NCI-H146 treated with DMSO at 0.1 percent for 48 hours (cell line): ENCODE data around the gene MMS19.
"Not testable (repeated sequence)": the region's sequence is repeated elsewhere in the genome, so short reads cannot be mapped to it uniquely, and the experiment has no call there.

Source experiments
- DNase-seq: peaks from one replicate; lab custom pipeline; 2025; ENCODE audit not compliant: unreplicated experiment; lab: John Stamatoyannopoulos, UW

MMS19 gene

GRCh38 chr10:97498076-97498840 is at the start of gene MMS19:
MMS19 (minus strand) TSS chr10:97498422; CDS start chr10:97498384, 38 bp downstream.
- peak; percentile 96 for DNase-seq

GRCh38 chr10:97547962-97548361 is 49.7 kb upstream of the MMS19 start:
- no peak for DNase-seq

GRCh38 chr10:97547271-97547600 is 49.0 kb upstream of the MMS19 start:
- DNase-seq, result no peak

GRCh38 chr10:97546456-97547270 is 48.4 kb upstream of the MMS19 start:
- no peak for DNase-seq

GRCh38 chr10:97543025-97543546 is 44.9 kb upstream of the MMS19 start:
- DNase-seq, result no peak

- no peak for DNase-seq
Observed at GRCh38 chr10:97542169-97543024, 44.2 kb upstream of the MMS19 start.

- DNase-seq, result no peak
Observed at GRCh38 chr10:97540669-97541500, 42.7 kb upstream of the MMS19 start.

GRCh38 chr10:97539523-97540200 is 41.4 kb upstream of the MMS19 start:
- no peak for DNase-seq

GRCh38 chr10:97538839-97539238 is 40.6 kb upstream of the MMS19 start:
- DNase-seq, result no peak

- DNase-seq, result no peak
Observed at GRCh38 chr10:97538411-97538810, 40.2 kb upstream of the MMS19 start.

- no peak for DNase-seq
Observed at GRCh38 chr10:97537186-97537869, 39.1 kb upstream of the MMS19 start.

- DNase-seq, result no peak
Observed at GRCh38 chr10:97534746-97535367, 36.6 kb upstream of the MMS19 start.

- DNase-seq, result no peak
Observed at GRCh38 chr10:97533888-97534287, 35.7 kb upstream of the MMS19 start.

GRCh38 chr10:97532935-97533671 is 34.9 kb upstream of the MMS19 start:
- DNase-seq, result no peak

GRCh38 chr10:97531401-97531986 is 33.3 kb upstream of the MMS19 start:
- DNase-seq, result no peak

- no peak for DNase-seq
Observed at GRCh38 chr10:97529685-97530465, 31.7 kb upstream of the MMS19 start.

- not testable (repeated sequence) for DNase-seq
Observed at GRCh38 chr10:97528876-97529275, 30.7 kb upstream of the MMS19 start.
